HG03571 (cell line): ENCODE measurements around the gene LIN7A.
"Not testable (repeated sequence)": the region's sequence is repeated elsewhere in the genome, so short reads cannot be mapped to it uniquely, and the experiment has no call there.

Source experiments
- ATAC-seq: cut with Tn5 transposase; IDR thresholded peaks from one replicate; pipeline ENCODE4 v1.9.1; 2021; ENCODE audit not compliant: unreplicated experiment

LIN7A gene

DNA sequence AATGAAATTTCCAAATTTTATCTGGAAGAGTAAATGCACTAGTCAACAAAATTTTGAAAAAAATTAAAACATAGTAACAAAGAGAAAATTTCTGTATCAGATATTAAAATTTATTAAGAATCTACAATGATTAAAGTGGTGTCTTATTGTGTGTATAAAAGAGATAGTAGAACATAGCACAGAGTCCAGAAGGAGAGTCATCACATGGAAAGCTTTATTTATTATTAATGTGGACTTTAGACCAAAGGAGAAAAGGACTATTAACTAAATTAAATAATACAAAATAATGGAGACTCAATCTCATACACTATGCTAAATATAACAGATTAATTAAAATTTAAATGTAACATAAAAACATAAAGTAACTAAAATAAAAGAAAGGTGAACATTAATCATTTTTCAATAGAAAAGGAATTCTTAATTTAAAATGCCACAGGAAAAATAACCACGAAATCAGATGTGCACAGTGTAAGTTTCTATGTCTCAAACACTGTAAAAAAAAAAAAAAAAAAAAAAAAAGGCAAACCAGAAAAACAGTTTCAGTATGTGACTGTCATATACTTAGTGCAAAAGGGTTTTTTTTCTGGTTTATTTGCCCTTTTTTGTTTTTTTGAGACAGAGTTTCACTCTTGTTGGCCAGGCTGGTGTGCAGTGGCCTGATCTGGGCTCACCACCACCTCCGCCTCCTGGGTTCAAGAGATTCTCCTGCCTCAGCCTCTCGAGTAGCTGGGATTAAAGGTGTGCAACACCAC, 125.6 kb downstream of the LIN7A start:
- ATAC-seq = no peak

GRCh38 chr12:80810874-80811273, 126.9 kb downstream of the LIN7A start:
- no peak for ATAC-seq

DNA sequence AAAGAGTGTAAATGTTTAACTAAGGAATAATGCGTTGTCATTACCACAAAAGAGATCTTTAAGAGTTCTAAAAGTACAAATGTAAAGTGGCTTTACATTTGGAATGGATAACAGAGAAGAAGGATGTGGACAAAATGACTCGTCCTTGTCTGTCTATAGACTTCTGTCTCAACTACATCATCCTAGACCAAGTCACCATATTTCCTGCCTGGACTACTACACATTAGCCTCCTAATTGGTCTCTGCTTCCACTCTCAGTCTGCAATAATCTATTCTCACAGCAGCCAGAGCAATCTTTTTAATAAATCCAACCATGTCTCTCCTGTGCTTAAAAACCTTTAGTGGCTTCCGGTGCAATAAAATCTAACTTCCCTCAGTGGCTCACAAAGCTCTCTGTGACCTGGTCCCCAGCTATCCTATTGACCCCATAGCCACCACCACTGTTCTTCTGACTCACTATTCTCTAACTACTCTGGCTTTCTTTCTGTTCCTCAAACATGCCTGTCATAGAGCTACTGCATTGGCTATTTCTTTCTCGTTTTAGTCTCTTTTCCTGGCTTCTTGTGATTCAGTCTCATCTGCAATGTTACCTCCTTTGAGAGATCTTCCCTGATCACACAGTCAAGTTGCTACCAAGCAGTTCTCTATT, 130.0 kb downstream of the LIN7A start:
- ATAC-seq = peak; percentile 93

GRCh38 chr12:80805106-80805505, 132.6 kb downstream of the LIN7A start:
- no peak for ATAC-seq

DNA sequence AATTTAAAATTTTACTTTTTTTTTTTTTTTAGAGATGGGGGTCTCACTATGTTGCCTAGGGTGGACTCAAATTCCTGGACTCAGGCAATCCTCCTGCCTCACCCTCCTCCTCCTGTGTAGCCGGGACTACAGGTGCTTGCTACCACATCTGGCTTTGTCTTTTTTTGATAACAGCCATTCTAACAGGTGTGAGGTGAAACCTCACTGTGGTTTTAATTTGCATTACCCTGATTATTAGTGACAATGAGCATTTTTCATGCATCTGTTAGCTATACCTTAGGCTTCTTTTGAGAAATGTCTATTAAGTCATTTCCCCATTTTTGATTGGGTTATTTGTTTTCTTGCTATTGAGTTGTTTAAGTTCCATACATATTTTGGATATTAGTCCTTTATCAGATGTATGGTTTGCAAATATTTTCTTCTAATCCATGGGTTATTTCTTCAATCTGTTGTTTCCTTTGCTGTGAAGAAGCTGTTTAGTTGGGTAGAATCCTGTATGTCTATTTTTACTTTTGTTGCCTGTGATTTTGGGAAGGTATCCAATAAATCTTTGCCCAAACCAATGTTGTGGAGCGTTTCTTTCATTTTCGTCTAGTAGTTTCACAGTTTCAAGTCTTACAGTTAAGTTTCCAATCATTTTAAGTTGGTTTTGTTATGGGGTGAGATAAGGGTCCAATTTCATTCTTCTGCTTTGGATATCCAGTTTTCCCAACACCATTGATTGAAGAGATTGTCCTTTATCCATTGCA, 134.9 kb downstream of the LIN7A start:
- peak; percentile 76 for ATAC-seq

DNA sequence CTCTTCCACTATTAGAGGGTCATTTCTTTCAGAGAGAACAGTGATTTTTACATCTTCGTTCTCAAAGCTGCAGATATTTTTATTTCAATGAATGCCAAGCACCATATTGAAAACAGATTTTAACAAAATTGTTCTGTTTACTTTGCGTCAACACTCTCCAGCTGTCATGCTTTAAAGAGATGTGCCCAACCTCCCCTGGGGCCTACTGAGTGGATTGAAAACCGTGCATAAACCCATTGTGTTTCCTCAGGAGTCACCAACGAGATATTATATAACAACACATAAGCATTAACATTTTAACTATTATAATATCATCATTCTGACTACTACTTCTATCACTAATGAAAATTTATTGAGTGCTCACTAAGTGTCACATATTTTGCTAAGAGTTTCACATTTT, 139.5 kb downstream of the LIN7A start:
- no peak for ATAC-seq

DNA sequence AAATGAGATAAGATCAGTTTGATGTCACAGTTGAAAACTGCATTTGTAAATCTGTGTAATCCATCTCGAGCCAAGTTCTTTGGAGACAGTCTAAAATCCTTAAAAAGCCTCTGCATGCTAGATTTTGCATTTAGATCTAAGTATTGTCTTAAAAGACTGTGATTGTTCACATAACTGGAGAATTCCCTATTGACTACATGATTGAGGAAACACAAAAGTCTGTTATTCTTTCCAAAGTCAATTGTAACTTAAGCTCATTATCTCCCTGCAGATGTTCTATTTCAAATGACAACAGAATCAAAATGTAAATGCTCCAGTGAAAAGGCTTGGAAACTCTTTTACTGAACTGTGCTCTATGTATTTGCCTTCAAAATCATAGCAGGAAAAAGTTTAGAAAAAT, 143.2 kb downstream of the LIN7A start:
- no peak for ATAC-seq

- no peak for ATAC-seq
These were observed 144.9 kb downstream of the LIN7A start for GRCh38 chr12:80792861-80793260.

DNA sequence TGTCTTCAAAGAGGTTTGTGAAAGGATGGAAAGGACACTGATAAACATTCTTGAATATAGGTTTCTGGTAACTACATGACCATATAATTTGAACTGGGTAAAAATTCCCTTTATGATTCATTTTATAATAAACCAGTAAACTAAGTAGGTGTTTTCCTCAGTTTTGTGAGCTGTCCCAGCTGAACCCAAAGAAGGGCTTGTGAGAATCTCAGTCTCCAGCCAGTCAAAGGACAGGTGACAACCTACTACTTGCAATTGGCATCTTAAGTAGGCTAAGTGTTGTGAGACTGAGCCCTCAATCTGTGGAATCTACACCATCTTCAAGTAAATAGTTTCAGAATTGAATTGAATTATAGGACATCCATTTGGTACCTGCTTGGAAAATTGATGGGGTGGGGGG, 145.9 kb downstream of the LIN7A start:
- ATAC-seq = no peak

DNA sequence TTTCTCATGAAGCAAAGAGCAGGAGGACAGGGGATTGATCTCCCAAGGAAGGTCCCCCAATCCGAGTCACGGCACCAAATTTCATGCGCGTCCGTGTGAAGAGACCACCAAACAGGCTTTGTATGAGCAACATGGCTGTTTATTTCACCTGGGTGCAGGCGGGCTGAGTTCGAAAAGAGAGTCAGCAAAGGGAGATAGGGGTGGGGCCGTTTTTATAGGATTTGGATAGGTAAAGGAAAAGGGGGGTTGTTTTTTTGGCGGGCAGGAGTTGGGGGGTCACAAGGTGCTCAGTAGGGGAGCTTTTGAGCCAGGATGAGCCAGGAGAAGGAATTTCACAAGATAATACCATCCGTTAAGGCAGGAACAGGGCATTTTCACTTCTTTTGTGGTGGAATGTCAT, 149.3 kb downstream of the LIN7A start:
- ATAC-seq = not testable (repeated sequence)

GRCh38 chr12:80782963-80783470, 154.7 kb downstream of the LIN7A start:
- not testable (repeated sequence) for ATAC-seq

DNA sequence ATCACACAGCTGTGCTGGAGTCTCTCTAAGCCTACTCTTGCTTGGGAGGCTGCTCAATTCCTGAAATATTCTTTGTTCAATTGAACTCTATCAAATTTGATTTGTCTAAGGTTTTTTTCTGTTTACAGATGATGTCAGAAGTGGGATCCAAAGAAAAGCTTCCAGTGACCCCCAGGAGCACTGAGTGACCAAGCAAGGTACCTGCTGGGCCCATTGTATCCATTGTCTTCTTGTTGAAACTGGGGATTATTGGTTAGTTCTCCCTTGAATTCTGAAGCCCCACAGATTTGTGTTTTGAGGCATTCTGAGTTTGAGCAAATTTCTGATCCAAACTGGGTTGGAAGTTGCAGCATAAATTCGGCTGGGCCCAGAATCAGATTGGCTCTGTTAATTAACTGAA, 156.4 kb downstream of the LIN7A start:
- no peak for ATAC-seq

DNA sequence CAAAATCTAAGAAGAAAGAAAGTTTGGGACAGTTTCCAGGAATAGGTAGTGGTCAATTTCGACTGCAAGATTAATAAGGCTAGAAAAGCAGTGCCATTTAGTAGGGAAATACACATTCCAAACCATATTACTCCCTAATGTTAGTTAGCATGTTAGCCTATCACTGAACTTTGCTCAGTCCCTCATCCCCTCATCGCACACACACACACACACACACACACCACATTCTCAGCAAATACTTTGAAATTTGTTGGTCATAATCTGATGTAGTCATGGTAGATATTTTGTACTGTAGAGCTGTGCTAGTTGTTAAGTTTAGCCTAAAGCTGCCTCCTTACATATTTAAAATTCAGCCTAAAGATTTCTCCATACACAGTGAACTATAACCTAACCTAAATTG, 157.0 kb downstream of the LIN7A start:
- no peak for ATAC-seq

GRCh38 chr12:80778005-80778541, 159.7 kb downstream of the LIN7A start:
- peak; percentile 99 for ATAC-seq

DNA sequence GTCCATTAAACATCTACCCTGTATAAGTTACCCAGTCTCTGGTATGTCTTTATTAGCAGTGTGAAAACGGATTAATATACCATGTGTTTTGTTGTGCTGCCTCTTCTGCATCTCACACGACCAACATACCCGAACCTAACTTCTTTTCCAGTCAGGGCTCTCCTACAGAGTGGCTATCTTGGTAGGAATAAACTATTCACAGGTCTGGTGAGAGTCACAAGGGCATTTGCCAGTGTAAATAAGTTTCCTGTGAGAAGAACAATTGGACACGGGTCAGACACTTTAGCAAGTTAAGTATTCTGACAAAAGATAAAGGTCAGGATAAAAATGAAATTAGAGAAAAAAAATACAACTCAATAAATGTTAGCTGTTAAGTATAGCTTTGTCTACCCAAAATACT, 160.1 kb downstream of the LIN7A start:
- ATAC-seq = no peak

- no peak for ATAC-seq
These were observed 161.0 kb downstream of the LIN7A start for GRCh38 chr12:80776706-80777105.

GRCh38 chr12:80770958-80771357, 166.8 kb downstream of the LIN7A start:
- no peak for ATAC-seq

DNA sequence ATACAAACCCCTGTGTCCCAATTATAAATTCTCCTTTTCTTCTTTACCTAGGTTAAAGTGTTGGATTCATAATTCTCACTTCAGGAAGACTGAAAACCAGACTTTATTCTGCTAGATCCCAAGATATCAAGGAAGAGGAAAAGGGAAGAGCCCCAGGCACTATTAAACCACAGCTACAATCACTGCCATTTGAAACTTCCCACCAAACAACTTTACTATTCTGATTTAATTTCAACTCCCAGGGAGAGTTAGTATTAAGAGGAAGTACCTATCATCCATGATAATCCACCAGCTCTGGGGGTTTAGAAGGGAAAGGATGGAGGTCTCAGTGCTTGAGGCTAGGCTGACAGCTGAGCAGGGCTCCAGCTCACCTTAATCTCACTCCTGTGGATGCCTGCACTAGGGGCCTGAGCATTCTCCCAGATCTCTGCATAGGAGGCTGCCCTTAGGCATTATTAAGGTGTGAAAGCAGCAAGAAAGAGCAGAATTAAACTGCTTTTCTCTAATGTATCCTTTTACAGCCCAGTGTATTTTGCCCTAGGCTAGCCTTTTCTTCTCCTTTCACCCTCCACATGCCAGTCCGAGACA, 168.1 kb downstream of the LIN7A start:
- no peak for ATAC-seq

GRCh38 chr12:80766897-80767296, 170.8 kb downstream of the LIN7A start:
- ATAC-seq = peak; percentile 91

DNA sequence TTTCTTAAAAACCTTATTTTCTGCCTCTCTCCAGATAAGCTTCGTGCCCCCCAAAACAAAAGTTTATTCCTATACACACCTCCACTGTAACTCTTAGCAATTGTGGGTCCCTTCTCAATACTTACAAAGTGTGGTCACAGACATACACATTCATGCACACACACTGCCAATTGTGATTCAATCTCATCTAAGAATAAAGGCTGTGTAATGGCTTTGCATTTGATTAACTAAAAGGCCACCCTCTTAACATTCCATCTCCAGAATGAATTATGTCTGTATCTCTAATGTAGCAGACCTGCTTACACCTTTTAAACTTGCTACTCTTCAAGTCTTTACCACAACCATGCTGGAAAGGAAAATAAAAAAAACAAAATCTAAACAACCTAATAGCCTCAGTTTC, 171.5 kb downstream of the LIN7A start:
- no peak for ATAC-seq

DNA sequence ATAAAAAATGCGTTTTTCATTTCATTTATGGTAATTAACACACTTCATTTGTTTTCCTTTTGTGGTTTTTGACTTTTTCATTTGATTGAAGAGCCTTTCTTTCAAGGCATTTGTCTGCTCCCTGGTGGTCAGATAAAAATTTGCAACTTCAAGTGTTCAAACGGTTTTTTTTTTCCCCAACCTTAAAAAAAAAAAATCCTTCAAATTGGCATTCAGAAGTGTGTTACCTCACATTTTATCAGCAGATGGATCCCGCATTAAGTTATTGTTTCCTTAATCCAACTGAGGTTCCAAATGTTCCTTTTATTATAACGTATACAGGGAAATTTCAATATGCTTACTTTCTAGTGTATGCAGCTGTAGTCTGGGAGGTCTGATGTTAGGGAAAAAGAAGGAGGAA, 173.9 kb downstream of the LIN7A start:
- no peak for ATAC-seq
